Measurements from ENCODE around the gene C17orf113. TPM values are rescaled to one million over a fixed set of nuclear protein-coding genes. Genes with fewer than 3 reads are reported as not detected.

C17orf113 gene
- total and polyA plus RNA-seq, 2 of the 13 experiments (the other 11 are each of a cell fraction or from before 2014, with no cell fraction given) = 0.87 to 1.1 TPM

DNA sequence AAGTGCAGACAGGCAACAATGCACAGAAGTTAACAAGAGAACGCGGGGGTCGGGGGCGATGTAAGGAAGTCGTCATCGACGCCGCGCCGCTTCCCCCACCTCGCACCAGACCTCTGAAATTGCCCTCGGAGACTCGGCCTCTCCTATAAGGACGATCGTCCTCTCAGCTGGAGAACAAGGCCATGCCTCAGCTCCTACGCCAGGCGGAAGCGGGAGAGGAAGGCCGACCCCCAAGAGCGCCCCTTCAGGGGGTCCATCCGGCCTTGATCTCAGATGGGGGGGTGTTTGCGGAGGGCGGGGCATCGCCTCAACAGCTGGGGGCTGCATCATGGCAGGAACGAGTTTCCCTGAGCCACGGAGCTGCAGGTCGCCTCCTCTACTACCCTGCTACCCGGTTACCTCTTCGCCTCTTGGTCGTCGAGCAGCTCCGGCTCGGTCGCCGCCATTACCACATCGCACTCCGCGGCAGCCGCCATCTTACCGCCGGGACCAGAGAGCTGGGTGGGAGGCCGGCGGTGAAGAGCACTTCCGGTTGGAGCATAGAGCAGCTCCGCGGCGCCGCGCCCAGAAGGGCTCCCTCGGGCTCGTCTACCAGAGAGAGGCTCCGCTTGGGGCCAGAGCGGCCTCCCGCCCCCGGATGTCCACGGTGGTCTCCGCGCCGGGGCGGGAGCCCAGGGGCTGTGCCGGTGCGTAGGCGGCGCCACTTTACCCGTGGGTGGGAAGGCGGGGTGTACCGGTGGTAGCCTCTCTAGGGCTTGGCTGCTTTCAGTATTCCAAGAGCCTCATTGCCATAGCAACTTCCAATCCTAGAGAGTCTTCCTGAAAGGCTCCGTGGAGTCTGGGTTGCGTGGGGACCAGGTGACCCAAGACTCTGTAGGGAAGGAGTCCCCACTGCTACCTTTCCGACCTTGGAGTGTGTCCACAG, 33.2 kb downstream of the C17orf113 start, which contains the start of gene DNAJC7 (continued):
- TF ChIP-seq, protein P1, sequence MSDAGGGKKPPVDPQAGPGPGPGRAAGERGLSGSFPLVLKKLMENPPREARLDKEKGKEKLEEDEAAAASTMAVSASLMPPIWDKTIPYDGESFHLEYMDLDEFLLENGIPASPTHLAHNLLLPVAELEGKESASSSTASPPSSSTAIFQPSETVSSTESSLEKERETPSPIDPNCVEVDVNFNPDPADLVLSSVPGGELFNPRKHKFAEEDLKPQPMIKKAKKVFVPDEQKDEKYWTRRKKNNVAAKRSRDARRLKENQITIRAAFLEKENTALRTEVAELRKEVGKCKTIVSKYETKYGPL (CRISPR knock-in tag; IDR thresholded peaks at IDR 0.05) = 0 out of 2 replicates have a peak, but pooled peaks have one; percentile 12
- TF ChIP-seq, protein P2, sequence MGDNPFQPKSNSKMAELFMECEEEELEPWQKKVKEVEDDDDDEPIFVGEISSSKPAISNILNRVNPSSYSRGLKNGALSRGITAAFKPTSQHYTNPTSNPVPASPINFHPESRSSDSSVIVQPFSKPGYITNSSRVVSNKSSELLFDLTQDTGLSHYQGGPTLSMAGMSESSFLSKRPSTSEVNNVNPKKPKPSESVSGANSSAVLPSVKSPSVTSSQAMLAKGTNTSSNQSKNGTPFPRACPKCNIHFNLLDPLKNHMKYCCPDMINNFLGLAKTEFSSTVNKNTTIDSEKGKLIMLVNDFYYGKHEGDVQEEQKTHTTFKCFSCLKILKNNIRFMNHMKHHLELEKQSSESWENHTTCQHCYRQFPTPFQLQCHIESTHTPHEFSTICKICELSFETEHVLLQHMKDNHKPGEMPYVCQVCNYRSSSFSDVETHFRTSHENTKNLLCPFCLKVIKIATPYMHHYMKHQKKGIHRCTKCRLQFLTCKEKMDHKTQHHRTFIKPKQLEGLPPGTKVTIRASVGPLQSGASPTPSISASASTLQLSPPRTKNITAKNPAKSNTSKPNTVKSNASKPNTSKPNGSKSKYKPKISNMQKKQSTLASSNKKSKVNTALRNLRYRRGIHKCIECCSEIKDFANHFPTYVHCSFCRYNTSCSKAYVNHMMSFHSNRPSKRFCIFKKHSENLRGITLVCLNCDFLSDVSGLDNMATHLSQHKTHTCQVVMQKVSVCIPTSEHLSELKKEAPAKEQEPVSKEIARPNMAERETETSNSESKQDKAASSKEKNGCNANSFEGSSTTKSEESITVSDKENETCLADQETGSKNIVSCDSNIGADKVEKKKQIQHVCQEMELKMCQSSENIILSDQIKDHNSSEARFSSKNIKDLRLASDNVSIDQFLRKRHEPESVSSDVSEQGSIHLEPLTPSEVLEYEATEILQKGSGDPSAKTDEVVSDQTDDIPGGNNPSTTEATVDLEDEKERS (CRISPR knock-in tag; IDR thresholded peaks at IDR 0.05) = peak; percentile 68
- TF ChIP-seq MYNN (CRISPR knock-in tag; IDR thresholded peaks at IDR 0.05; ENCODE audit: low read depth) = peak; percentile 3; the same call in 1 of the 2 replicates
- TF ChIP-seq HCFC1 (IDR thresholded peaks at IDR 0.05; ENCODE audit: low read depth, low read length) = peak; percentile 68
- TF ChIP-seq ZNF749 (CRISPR knock-in tag; IDR thresholded peaks at IDR 0.05; ENCODE audit: borderline replicate concordance) = peak; percentile 34; the same call in 1 of the 2 replicates
- TF ChIP-seq SMAD1 (CRISPR knock-in tag; IDR thresholded peaks at IDR 0.05; ENCODE audit: borderline replicate concordance, low read depth) = peak; percentile 94; the same call in 1 of the 2 replicates
- TF ChIP-seq, protein P3, sequence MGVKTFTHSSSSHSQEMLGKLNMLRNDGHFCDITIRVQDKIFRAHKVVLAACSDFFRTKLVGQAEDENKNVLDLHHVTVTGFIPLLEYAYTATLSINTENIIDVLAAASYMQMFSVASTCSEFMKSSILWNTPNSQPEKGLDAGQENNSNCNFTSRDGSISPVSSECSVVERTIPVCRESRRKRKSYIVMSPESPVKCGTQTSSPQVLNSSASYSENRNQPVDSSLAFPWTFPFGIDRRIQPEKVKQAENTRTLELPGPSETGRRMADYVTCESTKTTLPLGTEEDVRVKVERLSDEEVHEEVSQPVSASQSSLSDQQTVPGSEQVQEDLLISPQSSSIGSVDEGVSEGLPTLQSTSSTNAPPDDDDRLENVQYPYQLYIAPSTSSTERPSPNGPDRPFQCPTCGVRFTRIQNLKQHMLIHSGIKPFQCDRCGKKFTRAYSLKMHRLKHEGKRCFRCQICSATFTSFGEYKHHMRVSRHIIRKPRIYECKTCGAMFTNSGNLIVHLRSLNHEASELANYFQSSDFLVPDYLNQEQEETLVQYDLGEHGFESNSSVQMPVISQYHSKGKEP (CRISPR knock-in tag; IDR thresholded peaks at IDR 0.05) = no peak; the same call in 1 of the 2 replicates
- peak; percentile 88 for TF ChIP-seq ZNF124 (CRISPR knock-in tag; IDR thresholded peaks at IDR 0.05)
- TF ChIP-seq, protein P4, sequence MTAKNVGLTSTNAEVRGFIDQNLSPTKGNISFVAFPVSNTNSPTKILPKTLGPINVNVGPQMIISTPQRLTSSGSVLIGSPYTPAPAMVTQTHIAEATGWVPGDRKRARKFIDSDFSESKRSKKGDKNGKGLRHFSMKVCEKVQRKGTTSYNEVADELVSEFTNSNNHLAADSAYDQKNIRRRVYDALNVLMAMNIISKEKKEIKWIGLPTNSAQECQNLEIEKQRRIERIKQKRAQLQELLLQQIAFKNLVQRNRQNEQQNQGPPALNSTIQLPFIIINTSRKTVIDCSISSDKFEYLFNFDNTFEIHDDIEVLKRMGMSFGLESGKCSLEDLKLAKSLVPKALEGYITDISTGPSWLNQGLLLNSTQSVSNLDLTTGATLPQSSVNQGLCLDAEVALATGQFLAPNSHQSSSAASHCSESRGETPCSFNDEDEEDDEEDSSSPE (CRISPR knock-in tag; IDR thresholded peaks at IDR 0.05) = peak; percentile 86
- peak; percentile 92 for TF ChIP-seq POGZ (CRISPR knock-in tag; IDR thresholded peaks at IDR 0.05)
- peak; percentile 85 for TF ChIP-seq SALL1 (CRISPR knock-in tag; IDR thresholded peaks at IDR 0.05)
- no peak for TF ChIP-seq CENPX (CRISPR knock-in tag; IDR thresholded peaks at IDR 0.05)
- TF ChIP-seq, protein P5, sequence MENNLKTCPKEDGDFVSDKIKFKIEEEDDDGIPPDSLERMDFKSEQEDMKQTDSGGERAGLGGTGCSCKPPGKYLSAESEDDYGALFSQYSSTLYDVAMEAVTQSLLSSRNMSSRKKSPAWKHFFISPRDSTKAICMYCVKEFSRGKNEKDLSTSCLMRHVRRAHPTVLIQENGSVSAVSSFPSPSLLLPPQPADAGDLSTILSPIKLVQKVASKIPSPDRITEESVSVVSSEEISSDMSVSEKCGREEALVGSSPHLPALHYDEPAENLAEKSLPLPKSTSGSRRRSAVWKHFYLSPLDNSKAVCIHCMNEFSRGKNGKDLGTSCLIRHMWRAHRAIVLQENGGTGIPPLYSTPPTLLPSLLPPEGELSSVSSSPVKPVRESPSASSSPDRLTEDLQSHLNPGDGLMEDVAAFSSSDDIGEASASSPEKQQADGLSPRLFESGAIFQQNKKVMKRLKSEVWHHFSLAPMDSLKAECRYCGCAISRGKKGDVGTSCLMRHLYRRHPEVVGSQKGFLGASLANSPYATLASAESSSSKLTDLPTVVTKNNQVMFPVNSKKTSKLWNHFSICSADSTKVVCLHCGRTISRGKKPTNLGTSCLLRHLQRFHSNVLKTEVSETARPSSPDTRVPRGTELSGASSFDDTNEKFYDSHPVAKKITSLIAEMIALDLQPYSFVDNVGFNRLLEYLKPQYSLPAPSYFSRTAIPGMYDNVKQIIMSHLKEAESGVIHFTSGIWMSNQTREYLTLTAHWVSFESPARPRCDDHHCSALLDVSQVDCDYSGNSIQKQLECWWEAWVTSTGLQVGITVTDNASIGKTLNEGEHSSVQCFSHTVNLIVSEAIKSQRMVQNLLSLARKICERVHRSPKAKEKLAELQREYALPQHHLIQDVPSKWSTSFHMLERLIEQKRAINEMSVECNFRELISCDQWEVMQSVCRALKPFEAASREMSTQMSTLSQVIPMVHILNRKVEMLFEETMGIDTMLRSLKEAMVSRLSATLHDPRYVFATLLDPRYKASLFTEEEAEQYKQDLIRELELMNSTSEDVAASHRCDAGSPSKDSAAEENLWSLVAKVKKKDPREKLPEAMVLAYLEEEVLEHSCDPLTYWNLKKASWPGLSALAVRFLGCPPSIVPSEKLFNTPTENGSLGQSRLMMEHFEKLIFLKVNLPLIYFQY (CRISPR knock-in tag; IDR thresholded peaks at IDR 0.05; ENCODE audit: borderline replicate concordance) = peak; percentile 76; the same call in 1 of the 2 replicates
- no peak; the same call in 1 of the 2 replicates for TF ChIP-seq ZNF629 (CRISPR knock-in tag; conservative IDR thresholded peaks at IDR 0.05)
- peak; percentile 68; the same call in 1 of the 2 replicates for TF ChIP-seq ZMYM2 (CRISPR knock-in tag; IDR thresholded peaks at IDR 0.05)
- TF ChIP-seq, protein P6, sequence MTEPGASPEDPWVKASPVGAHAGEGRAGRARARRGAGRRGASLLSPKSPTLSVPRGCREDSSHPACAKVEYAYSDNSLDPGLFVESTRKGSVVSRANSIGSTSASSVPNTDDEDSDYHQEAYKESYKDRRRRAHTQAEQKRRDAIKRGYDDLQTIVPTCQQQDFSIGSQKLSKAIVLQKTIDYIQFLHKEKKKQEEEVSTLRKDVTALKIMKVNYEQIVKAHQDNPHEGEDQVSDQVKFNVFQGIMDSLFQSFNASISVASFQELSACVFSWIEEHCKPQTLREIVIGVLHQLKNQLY (CRISPR knock-in tag; IDR thresholded peaks at IDR 0.05) = 0 out of 2 replicates have a peak, but pooled peaks have one; percentile 52

All from HepG2 (cell line).